ENCODE data around the gene FAM76B.

The FAM76B gene

GRCh38 chr11:95734009-95734572 lies 55.5 kb downstream of the FAM76B start:
- no peaks in the 10 kb centered on the region for H3K4me1 ChIP-seq (ENCODE audit: insufficient read depth, poor library complexity, severe bottlenecking)
- no peaks in the 10 kb centered on the region for H3K9me3 ChIP-seq (ENCODE audit: severe bottlenecking)
- DNase-seq (ENCODE audit: low spot score) = no peak
- H3K4me3 ChIP-seq (ENCODE audit: severe bottlenecking) = no peak overlapping the region
- no peak for ATAC-seq (ENCODE audit: low read depth)
- H3K27me3 ChIP-seq (ENCODE audit: insufficient read depth, poor library complexity, severe bottlenecking) = no peaks in the 10 kb centered on the region
- no peak for TF ChIP-seq CTCF (IDR thresholded peaks at IDR 0.05; ENCODE audit: poor library complexity, severe bottlenecking)
- H3K27ac ChIP-seq (ENCODE audit: poor library complexity, severe bottlenecking) = no peak overlapping the region
- H3K36me3 ChIP-seq (ENCODE audit: low read depth) = no peaks in the 10 kb centered on the region

- no peak for DNase-seq (ENCODE audit: low spot score)
- no peak overlapping the region for H3K27ac ChIP-seq (ENCODE audit: poor library complexity, severe bottlenecking)
- no peak for ATAC-seq (ENCODE audit: low read depth)
- H3K4me3 ChIP-seq (ENCODE audit: severe bottlenecking) = no peak overlapping the region
- no peaks in the 10 kb centered on the region for H3K9me3 ChIP-seq (ENCODE audit: severe bottlenecking)
- no peaks in the 10 kb centered on the region for H3K27me3 ChIP-seq (ENCODE audit: insufficient read depth, poor library complexity, severe bottlenecking)
- no peaks in the 10 kb centered on the region for H3K36me3 ChIP-seq (ENCODE audit: low read depth)
- H3K4me1 ChIP-seq (ENCODE audit: insufficient read depth, poor library complexity, severe bottlenecking) = no peaks in the 10 kb centered on the region
- no peak for TF ChIP-seq CTCF (IDR thresholded peaks at IDR 0.05; ENCODE audit: poor library complexity, severe bottlenecking)
Observed at GRCh38 chr11:95732930-95733602, 56.5 kb downstream of the FAM76B start.

GRCh38 chr11:95729462-95729861 lies 60.1 kb downstream of the FAM76B start:
- Histone ChIP-seq H3K4me3 (ENCODE audit: severe bottlenecking) (no peak overlapping the region), H3K27ac (ENCODE audit: poor library complexity, severe bottlenecking) (no peak overlapping the region), H3K27me3 (ENCODE audit: insufficient read depth, poor library complexity, severe bottlenecking) (no peaks in the 10 kb centered on the region), H3K9me3 (ENCODE audit: severe bottlenecking) (no peaks in the 10 kb centered on the region), H3K4me1 (ENCODE audit: insufficient read depth, poor library complexity, severe bottlenecking) (no peaks in the 10 kb centered on the region), H3K36me3 (ENCODE audit: low read depth) (no peaks in the 10 kb centered on the region)
- no peak for ATAC-seq (ENCODE audit: low read depth)
- TF ChIP-seq CTCF (IDR thresholded peaks at IDR 0.05; ENCODE audit: poor library complexity, severe bottlenecking) = no peak
- DNase-seq (ENCODE audit: low spot score) = no peak

GRCh38 chr11:95728790-95729189 lies 60.8 kb downstream of the FAM76B start:
- no peaks in the 10 kb centered on the region for H3K36me3 ChIP-seq (ENCODE audit: low read depth)
- no peak for DNase-seq (ENCODE audit: low spot score)
- H3K27ac ChIP-seq (ENCODE audit: poor library complexity, severe bottlenecking) = no peak overlapping the region
- no peaks in the 10 kb centered on the region for H3K27me3 ChIP-seq (ENCODE audit: insufficient read depth, poor library complexity, severe bottlenecking)
- no peak for ATAC-seq (ENCODE audit: low read depth)
- H3K9me3 ChIP-seq (ENCODE audit: severe bottlenecking) = no peaks in the 10 kb centered on the region
- no peak overlapping the region for H3K4me3 ChIP-seq (ENCODE audit: severe bottlenecking)
- TF ChIP-seq CTCF (IDR thresholded peaks at IDR 0.05; ENCODE audit: poor library complexity, severe bottlenecking) = no peak
- H3K4me1 ChIP-seq (ENCODE audit: insufficient read depth, poor library complexity, severe bottlenecking) = no peaks in the 10 kb centered on the region

GRCh38 chr11:95728094-95728493 lies 61.5 kb downstream of the FAM76B start:
- Histone ChIP-seq H3K4me3 (ENCODE audit: severe bottlenecking) (no peak overlapping the region), H3K27me3 (ENCODE audit: insufficient read depth, poor library complexity, severe bottlenecking) (no peaks in the 10 kb centered on the region), H3K36me3 (ENCODE audit: low read depth) (no peaks in the 10 kb centered on the region), H3K4me1 (ENCODE audit: insufficient read depth, poor library complexity, severe bottlenecking) (no peaks in the 10 kb centered on the region), H3K9me3 (ENCODE audit: severe bottlenecking) (no peaks in the 10 kb centered on the region), H3K27ac (ENCODE audit: poor library complexity, severe bottlenecking) (no peak overlapping the region)
- ATAC-seq (ENCODE audit: low read depth) (no peak), DNase-seq (ENCODE audit: low spot score) (no peak)
- no peak for TF ChIP-seq CTCF (IDR thresholded peaks at IDR 0.05; ENCODE audit: poor library complexity, severe bottlenecking)
